ENCODE data around the gene THAP3.

DNA sequence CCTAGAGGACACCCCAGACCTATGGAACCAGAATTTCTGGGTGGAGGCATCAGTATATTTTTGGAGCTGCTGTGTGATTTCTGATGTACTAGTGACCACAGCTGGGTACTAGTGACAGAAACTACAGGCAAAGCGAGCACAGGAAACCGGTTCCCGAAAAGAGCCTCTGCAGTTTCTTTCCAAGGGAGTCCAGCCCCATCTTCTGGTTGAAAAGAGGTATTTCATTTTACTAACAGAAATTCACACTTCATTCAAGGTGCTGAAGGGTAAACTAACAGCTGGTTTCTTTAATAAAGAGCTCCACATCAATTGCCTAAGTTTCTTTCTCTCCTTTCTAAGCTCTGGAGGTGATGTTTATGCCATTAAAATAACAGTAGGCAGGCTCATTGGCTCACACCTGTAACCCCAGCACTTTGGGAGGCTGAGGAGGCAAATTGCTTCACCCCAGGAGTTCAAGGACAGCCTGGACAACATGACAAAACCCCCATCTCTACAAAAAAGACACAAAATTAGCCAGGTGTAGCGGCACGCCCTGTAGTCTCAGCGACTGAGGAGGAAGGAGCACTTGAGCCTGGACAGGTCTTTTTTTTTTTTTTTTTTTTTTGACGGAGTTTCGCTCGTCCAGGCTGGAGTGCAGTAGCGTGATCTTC is 22.0 kb downstream of the THAP3 start:
- TF ChIP-seq CTCF (IDR thresholded peaks at IDR 0.05) (peak; percentile 78), EZH2 (IDR thresholded peaks at IDR 0.05) (no peak), EZH2phosphoT487 (IDR thresholded peaks at IDR 0.05) (no peak)
